ENCODE measurements around the gene RAD51B. TPM values are rescaled to one million over a fixed set of nuclear protein-coding genes. Genes with fewer than 3 reads are reported as not detected.

Gene RAD51B
- total and polyA plus RNA-seq, 2 of the 13 experiments (the other 11 are each of a cell fraction or from before 2014, with no cell fraction given): 7.0 to 9.5 TPM

GRCh38 chr14:67819563-67820421 lies at the start of gene RAD51B (continued):
- TF ChIP-seq FOXA3 (CRISPR knock-in tag; IDR thresholded peaks at IDR 0.05) (no peak), JARID2 (CRISPR knock-in tag; IDR thresholded peaks at IDR 0.05; ENCODE audit: insufficient replicate concordance) (no peak), ELF3 (CRISPR knock-in tag; IDR thresholded peaks at IDR 0.05) (peak; percentile 34; the same call in 1 of the 2 replicates), ZNF792 (CRISPR knock-in tag; IDR thresholded peaks at IDR 0.05) (no peak), TCF12 (IDR thresholded peaks at IDR 0.05) (no peak), TCF12 (CRISPR knock-in tag; IDR thresholded peaks at IDR 0.05) (no peak), ZNF782 (CRISPR knock-in tag; IDR thresholded peaks at IDR 0.05; ENCODE audit: borderline replicate concordance) (no peak), ZNF101 (CRISPR knock-in tag; IDR thresholded peaks at IDR 0.05; ENCODE audit: borderline replicate concordance, low read depth) (no peak), TRAFD1 (CRISPR knock-in tag; IDR thresholded peaks at IDR 0.05; ENCODE audit: borderline replicate concordance) (no peak), SMAD9 (CRISPR knock-in tag; IDR thresholded peaks at IDR 0.05) (no peak), ZNF773 (CRISPR knock-in tag; IDR thresholded peaks at IDR 0.05; ENCODE audit: borderline replicate concordance) (no peak), MTA3 (CRISPR knock-in tag; IDR thresholded peaks at IDR 0.05) (no peak), ARNT (IDR thresholded peaks at IDR 0.05) (no peak), ELF4 (CRISPR knock-in tag; IDR thresholded peaks at IDR 0.05; ENCODE audit: borderline replicate concordance) (no peak), CSRNP1 (CRISPR knock-in tag; IDR thresholded peaks at IDR 0.05) (no peak), SP2 (CRISPR knock-in tag; IDR thresholded peaks at IDR 0.05) (no peak), ARHGAP35 (CRISPR knock-in tag; IDR thresholded peaks at IDR 0.05; ENCODE audit: borderline replicate concordance) (no peak), MTF1 (CRISPR knock-in tag; IDR thresholded peaks at IDR 0.05) (no peak), ZHX1 (CRISPR knock-in tag; IDR thresholded peaks at IDR 0.05; ENCODE audit: low read depth) (no peak), NONO (IDR thresholded peaks at IDR 0.05) (no peak), NONO (CRISPR knock-in tag; conservative IDR thresholded peaks at IDR 0.05) (no peak), ZNF546 (CRISPR knock-in tag; conservative IDR thresholded peaks at IDR 0.05) (no peak), ZBTB8A (CRISPR knock-in tag; IDR thresholded peaks at IDR 0.05; ENCODE audit: borderline replicate concordance, low read depth) (no peak), KAT2B (IDR thresholded peaks at IDR 0.05; ENCODE audit: borderline replicate concordance, low read depth, low read length) (no peak), SIN3B (IDR thresholded peaks at IDR 0.05; ENCODE audit: low read length) (peak; percentile 55; the same call in 1 of the 2 replicates), RFX3 (CRISPR knock-in tag; IDR thresholded peaks at IDR 0.05) (no peak), PPARG (CRISPR knock-in tag; conservative IDR thresholded peaks at IDR 0.05) (peak; percentile 68)

All from HepG2 (cell line).